Common myeloid progenitor, CD34-positive (primary cell): ENCODE data around the gene CERCAM.

Source experiments
- CTCF ChIA-PET: fragments of 350-600 bp; sonication (Branson Sonifier 250); formaldehyde crosslinking; loops from one replicate; lab custom pipeline; 2021; ENCODE audit warnings: antibody characterized with exemption; lab: Charles Lee
- POLR2A ChIA-PET: fragments of 350-600 bp; sonication (Branson Sonifier 250); formaldehyde crosslinking; loops from one replicate; lab custom pipeline; 2021; ENCODE audit warnings: antibody characterized with exemption; lab: Charles Lee
- DNase-seq, 3 donors: peaks; one replicate each; pipeline versions ENCODE4 v3.0.0 to v3.0.0-alpha.2; 2013
- H3K27ac ChIP-seq, 2 experiments: 1 replicate in 1 of 2; 2 replicates in 1 of 2; pipeline ENCODE4 v1.7.0; 2013; ENCODE audit warnings: inconsistent platforms in 2 of 2, low read length in 2 of 2, mild to moderate bottlenecking in 2 of 2, low read depth in 1 of 2, moderate library complexity in 1 of 2; ENCODE audit not compliant: severe bottlenecking in 2 of 2, insufficient read depth in 1 of 2, poor library complexity in 1 of 2
- H3K27me3 ChIP-seq, 5 experiments: replicated peaks in 2 of 5; 1 replicate in 3 of 5; 2 replicates in 2 of 5; pipeline versions ENCODE4 v1.6.1 to v1.7.0; 2013; ENCODE audit warnings: low read length in 4 of 5, mild to moderate bottlenecking in 2 of 5, moderate library complexity in 2 of 5, inconsistent platforms in 1 of 5; ENCODE audit not compliant: insufficient read depth in 5 of 5, control insufficient read depth in 4 of 5
- H3K36me3 ChIP-seq, 4 experiments: 1 replicate in 2 of 4; 2 replicates in 2 of 4; pipeline versions ENCODE4 v1.6.1 to v1.7.0; 2013; ENCODE audit warnings: low read length in 3 of 4, control low read depth in 1 of 4, mild to moderate bottlenecking in 1 of 4; ENCODE audit not compliant: control insufficient read depth in 4 of 4, insufficient read depth in 4 of 4
- H3K4me1 ChIP-seq, 4 experiments: 1 replicate in 3 of 4; 2 replicates in 1 of 4; pipeline versions ENCODE4 v1.6.1 to v1.7.1; 2013; ENCODE audit warnings: low read length in 3 of 4, mild to moderate bottlenecking in 3 of 4, control low read depth in 1 of 4, inconsistent platforms in 1 of 4, moderate library complexity in 1 of 4; ENCODE audit not compliant: control insufficient read depth in 4 of 4, insufficient read depth in 4 of 4; ENCODE audit errors: control extremely low read depth in 1 of 4
- H3K4me3 ChIP-seq, 7 experiments: 1 replicate in 4 of 7; 2 replicates in 3 of 7; pipeline versions ENCODE4 v1.5.1 to v1.7.0; 2013; ENCODE audit warnings: mild to moderate bottlenecking in 7 of 7, low read length in 6 of 7, moderate library complexity in 6 of 7, inconsistent platforms in 2 of 7, low read depth in 2 of 7, control low read depth in 1 of 7; ENCODE audit not compliant: insufficient read depth in 4 of 7, control insufficient read depth in 1 of 7; ENCODE audit errors: extremely low read depth in 1 of 7
- H3K9me3 ChIP-seq, 5 experiments: 1 replicate in 4 of 5; 2 replicates in 1 of 5; pipeline versions ENCODE4 v1.6.1 to v1.7.1; 2013; ENCODE audit warnings: low read length in 4 of 5, mild to moderate bottlenecking in 2 of 5, inconsistent platforms in 1 of 5, low read depth in 1 of 5, moderate library complexity in 1 of 5; ENCODE audit not compliant: control insufficient read depth in 4 of 5, insufficient read depth in 2 of 5; ENCODE audit errors: control extremely low read depth in 1 of 5
- WGBS: methylation state at CpG from one replicate; pipeline ENCODE4 v1.1.5; 2013; ENCODE audit not compliant: insufficient coverage; 5-methylcytosine and 5-hydroxymethylcytosine counted together

Gene CERCAM

DNA sequence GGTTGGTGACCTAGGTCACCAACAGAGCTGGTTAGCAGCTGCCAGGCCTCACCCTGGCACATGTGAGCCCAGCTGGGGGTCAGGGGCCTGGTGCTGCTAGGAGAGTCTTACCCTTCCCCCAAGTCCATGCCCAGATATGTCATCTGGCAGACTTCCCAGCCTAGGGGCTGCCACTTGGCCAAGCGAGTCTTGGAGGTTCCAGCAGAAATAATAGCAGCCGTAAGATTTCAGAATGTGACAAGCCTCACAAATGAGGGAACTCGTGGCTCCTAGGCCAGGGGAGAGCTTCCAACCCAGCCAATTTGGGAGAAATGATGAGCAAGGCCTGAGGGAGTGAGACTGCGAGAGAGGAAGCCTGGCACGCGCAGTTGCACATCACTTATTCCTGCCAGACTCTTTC is 38.4 kb upstream of the CERCAM start:
- POLR2A ChIA-PET: no interaction called here
- H3K4me1 ChIP-seq: no peaks in the 10 kb centered on the region
- peak overlapping the region in 1 of 2 experiments; percentile 32 for H3K27ac ChIP-seq
- no peaks in the 10 kb centered on the region for H3K27me3 ChIP-seq
- 90% methylated on average over 3 of the region's 6 CpGs for WGBS
- DNase-seq: no peak
- no peaks in the 10 kb centered on the region for H3K9me3 ChIP-seq
- no peak overlapping the region for H3K4me3 ChIP-seq
- H3K36me3 ChIP-seq: peaks cover 2 to 70% (median 50%) of the 10 kb centered on the region in 4 experiments
- CTCF ChIA-PET: interaction anchor here (0.6 kb wide), 1 partner anchor 1504 kb away, joined by 3 read pairs; no protein-coding TSS in a partner anchor

DNA sequence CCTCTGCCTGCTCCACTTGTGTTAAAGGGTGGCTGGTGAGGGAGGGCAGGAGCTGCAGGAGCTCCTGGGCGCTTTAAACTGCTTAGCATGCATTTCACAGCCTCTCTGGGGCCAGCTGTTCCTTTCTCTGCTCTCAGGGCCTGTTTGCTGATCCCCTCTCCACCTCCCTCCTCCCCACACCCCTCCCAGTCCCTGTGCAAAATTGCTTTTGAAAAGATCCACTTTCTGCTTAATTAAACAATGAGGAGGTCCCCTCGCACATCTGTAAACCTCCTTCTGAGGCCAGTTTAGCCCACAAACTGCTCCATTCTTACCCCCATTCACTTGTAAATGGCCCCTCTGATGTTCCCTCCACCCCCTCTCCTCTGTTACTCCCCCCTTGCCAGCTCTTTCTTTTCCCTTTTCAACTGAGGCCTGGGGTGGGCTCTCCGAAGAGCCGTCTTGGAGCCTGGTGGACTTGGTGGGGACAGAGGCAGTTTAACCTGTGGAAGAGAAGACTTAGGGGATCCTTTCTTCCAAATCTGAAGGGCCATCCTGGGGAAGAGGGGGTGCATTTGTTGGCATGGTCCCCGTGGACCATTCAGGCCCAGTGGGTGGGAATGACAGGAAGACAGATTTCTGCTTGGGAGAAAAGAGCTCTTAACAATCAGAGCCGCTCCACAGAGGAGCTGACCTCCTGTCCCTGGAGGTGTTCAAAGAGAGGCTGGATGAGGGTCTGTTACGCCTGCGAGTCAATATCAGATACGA is 37.5 kb upstream of the CERCAM start:
- Histone ChIP-seq H3K36me3 (peaks cover 2 to 73% (median 54%) of the 10 kb centered on the region in 4 experiments), H3K4me1 (no peaks in the 10 kb centered on the region), H3K9me3 (no peaks in the 10 kb centered on the region), H3K27me3 (no peaks in the 10 kb centered on the region), H3K27ac (no peak overlapping the region), H3K4me3 (no peak overlapping the region)
- CTCF ChIA-PET: interaction anchor here (0.5 to 1.4 kb wide), 4 partner anchors 19 to 1503 kb away, joined by 3 to 4 read pairs (median 3); no protein-coding TSS in a partner anchor
- POLR2A ChIA-PET: no interaction called here
- 98% methylated on average over 6 of the region's 9 CpGs for WGBS
- DNase-seq: no peak

DNA sequence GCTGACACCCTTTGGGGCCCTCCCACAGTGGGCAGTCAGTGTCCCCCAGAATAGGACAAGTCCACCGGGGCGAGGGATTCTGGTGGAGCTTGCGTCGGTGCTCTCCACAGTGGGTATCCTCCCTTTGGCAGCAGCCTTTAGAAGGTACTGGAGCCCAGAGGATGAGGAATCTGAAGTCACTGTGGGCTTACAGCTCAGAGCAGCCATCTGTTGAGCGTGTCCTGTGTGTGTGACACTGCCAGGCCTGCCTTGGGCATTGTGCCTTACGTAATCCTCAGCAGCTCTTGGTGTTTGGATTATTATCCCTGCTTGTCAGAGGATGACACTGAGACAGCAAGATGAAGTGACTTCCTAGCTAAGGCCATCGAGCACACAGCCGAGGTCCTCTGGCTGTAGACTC is 36.9 kb upstream of the CERCAM start:
- 98% methylated on average over 7 of the region's 8 CpGs for WGBS
- H3K4me3 ChIP-seq: no peak overlapping the region
- no peaks in the 10 kb centered on the region for H3K4me1 ChIP-seq
- ChIA-PET CTCF (interaction anchor here (0.5 to 1.4 kb wide), 4 partner anchors 19 to 361 kb away, joined by 3 to 4 read pairs (median 3); no protein-coding TSS in a partner anchor), POLR2A (no interaction called here)
- DNase-seq: no peak
- H3K9me3 ChIP-seq: no peaks in the 10 kb centered on the region
- H3K27ac ChIP-seq: no peak overlapping the region
- no peaks in the 10 kb centered on the region for H3K27me3 ChIP-seq
- peaks cover 2 to 79% (median 58%) of the 10 kb centered on the region in 4 experiments for H3K36me3 ChIP-seq

DNA sequence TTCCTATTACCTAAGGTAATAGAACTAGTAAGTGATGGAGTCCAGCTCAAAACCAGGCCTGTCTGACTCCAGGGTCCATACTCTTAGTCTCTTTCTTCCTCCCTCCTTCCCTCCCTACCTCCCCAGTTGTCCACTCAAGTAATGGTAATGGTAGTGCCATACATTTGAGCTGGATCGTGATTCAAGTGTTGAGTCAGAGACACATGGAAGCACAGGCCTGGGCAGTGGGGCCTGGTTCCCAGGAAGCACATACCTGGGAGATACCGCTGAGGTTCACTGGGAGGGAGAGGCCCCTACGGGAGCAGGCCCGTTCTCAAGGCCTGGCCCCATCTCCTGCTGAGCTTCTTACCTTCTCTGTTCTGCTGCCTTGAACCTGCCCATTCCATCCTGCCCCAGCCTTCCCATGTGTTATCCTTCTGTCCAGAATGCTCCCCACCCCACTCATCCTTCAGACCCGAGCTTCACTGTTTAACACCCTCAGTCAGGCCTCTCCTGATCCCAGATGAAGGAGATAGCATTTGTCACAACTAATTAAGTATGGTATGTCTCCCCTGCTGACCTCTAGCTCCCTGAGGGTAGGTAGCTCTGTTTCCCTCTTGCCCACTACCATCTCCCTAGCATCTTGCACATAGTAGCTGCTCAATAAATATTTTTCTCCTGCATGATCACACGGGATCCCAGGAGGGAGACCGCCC is 35.7 kb upstream of the CERCAM start:
- ChIA-PET CTCF (interaction anchor here (1.1 to 1.4 kb wide), 3 partner anchors 22 to 28 kb away, joined by 3 read pairs; no protein-coding TSS in a partner anchor), POLR2A (no interaction called here)
- no peaks in the 10 kb centered on the region for H3K4me1 ChIP-seq
- no peak for DNase-seq
- H3K9me3 ChIP-seq: no peaks in the 10 kb centered on the region
- WGBS: 98% methylated on average over 7 of the region's 7 CpGs
- H3K4me3 ChIP-seq: no peak overlapping the region
- H3K27me3 ChIP-seq: no peaks in the 10 kb centered on the region
- no peak overlapping the region for H3K27ac ChIP-seq
- H3K36me3 ChIP-seq: peaks cover 2 to 86% (median 64%) of the 10 kb centered on the region in 4 experiments

DNA sequence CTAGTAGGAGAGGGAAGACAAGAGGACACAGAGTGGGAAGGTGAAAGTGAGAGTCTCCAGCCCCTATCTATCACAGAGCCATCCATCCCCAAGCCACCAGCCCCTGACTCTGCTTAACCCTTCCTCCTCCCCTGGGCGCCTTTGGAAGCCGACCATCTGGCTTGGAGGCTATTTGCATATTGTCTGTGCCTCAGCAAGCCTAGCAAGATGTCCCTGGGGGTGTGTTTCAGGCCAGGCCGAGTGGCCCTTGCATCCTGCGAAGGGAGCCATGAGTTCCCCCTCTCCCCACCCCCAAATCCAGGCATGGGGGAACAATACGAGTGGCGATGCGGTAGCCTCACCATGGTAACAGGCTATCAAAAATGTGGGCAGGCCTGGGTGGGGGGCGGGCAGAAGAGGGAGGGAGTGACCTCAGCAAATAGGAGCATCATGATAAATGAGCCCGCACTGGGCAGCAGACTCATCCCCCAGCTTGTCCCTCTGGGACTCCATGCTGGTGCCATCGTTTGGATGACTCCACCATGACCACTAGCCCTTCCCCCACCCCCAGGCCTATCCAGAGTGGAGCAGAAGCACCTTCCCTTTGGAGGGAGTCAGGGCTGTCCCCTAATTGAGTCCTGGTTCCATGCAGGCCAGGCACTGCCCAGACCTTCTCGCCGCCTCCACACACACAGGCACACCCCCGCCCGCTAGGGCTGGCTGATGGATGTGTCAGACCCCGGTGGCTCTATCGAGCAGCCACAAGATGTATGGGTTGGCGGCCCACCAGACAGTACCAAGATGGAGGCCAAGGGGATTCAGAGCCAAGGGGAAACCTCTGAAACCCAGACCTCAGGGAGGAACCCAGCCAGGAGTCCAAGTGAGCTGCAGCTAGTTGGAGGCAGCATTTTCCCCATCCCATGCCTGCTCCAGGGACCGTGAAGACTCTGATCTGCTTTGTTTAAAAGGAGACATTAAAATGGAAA is 34.9 kb upstream of the CERCAM start:
- Histone ChIP-seq H3K27me3 (no peaks in the 10 kb centered on the region), H3K4me1 (no peaks in the 10 kb centered on the region), H3K4me3 (no peak overlapping the region), H3K36me3 (peaks cover 4 to 90% (median 68%) of the 10 kb centered on the region in 4 experiments), H3K9me3 (no peaks in the 10 kb centered on the region), H3K27ac (no peak overlapping the region)
- DNase-seq: no peak
- CTCF ChIA-PET: interaction anchor here (1.1 to 1.3 kb wide), 2 partner anchors 23 to 28 kb away, joined by 3 read pairs; no protein-coding TSS in a partner anchor
- POLR2A ChIA-PET: no interaction called here
- 90% methylated on average over 17 of the region's 18 CpGs for WGBS

DNA sequence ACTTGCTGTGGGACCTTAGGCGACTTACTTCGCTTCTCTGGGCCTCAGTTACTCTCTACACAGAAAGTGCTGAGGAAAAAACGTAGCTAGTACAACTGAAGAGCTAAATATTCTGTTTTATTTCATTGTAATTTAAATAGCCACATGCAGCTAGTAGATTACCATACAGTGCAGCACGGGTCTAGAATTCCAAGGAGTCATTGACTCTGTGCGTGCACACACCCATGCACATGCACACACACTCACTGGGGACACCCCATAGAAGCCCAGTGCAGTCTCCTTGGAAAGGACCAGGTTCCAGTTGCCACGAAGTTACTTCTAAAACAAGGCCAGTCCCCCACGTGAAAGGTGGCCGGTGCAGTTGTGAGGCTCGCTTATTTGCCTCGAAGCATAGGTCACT is 32.5 kb upstream of the CERCAM start:
- Histone ChIP-seq H3K4me3 (no peak overlapping the region), H3K27me3 (no peaks in the 10 kb centered on the region), H3K9me3 (no peaks in the 10 kb centered on the region), H3K4me1 (no peaks in the 10 kb centered on the region), H3K36me3 (peaks cover 4 to 90% (median 66%) of the 10 kb centered on the region in 4 experiments), H3K27ac (no peak overlapping the region)
- CTCF ChIA-PET: no interaction called here
- POLR2A ChIA-PET: no interaction called here
- DNase-seq: no peak
- 98% methylated on average over 8 of the region's 10 CpGs for WGBS
